HL-60/S4 treated with phorbol 12-myristate 13-acetate at 8.2 ng/mL for 4 days and 3 days (cell line): ENCODE data around the gene STARD13.

Experiments
- in situ Hi-C: fragments of 300-500 bp; cut with MboI; formaldehyde crosslinking; loops from 2 replicates; pipeline ENCODE4 v1.15.0; 2022; ENCODE audit warnings: low sequenced_read_pairs

The STARD13 gene

DNA sequence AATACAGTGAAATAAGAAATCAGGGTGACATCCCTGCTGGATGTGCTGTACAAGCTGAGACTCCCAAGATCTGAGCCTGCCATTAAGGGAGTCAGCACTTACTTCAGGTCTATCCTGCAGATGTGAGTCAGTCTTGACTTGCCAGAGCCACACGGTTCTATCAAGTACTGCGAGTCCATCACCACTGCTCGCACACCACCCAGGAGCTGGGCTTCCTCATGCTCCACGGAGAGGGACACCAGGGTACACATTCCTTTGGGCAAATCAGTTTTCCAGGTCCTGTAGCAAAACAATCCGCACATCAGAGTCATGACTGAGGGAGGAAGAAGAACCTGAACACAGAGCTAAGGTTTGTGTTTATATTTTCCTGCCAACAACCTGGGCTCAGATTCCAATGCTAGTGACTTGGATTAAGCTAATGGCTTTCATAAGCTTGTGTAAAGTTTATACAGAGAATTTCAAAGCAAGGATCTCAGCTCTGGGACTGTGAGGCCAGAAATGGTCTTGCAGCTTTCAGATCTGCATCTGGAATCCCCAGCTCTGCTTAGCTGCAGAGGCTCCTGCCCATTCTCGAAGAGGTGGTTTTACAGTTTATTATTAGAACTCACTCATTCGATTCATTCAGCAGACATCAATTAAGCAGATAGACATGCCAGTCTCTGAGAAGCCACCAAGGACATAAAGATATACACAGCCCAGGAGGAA, 178.7 kb downstream of the STARD13 start:
- in situ Hi-C loops, result no loop called here

DNA sequence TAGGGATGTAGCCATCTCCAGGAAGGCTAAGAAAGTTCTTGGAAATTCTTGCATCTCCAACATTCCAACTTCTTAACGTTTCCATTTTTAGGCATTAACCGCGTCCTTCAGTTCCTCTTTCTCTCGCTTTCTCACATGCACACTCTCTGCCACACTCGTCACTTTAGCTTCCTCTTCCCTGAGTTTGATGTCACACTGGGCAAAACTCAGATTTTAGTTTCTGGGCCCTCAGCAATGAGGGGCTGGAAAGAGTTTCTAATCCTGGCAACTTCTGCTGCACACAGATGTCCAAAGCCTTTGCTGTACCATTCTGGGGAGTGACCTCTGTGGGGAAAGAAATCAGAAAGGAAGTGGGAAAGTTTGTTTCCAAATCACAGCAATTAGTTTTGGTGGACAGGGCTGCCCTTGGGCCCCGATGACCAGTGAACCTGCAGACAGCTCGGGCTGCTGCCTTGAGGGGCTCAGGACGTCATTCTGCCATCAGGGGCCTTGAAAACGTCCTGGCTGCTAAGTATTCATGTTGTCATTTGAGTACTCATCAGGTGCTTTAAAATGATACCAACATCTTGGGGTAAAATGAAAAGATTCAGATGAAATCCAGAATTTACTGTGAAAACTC, 180.1 kb downstream of the STARD13 start:
- in situ Hi-C loops, result no loop called here

DNA sequence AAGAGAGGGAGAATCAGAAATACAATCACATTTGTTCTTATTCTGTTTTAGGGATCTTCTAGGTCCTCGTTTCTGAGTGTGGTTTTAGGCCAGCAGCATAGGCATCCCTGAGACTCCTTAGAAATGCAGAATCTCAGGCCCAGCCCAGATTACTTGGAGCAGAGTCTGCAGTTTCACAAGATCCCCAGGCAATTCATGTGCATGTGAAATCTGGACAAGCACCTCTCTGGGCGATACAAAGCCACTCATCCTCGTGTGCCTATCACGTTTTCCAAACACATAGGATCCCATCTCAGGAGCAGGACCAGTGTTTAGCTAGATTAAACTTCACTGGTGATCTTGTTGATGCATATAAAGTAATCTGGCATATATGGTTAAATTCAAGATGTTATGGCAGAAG, 182.1 kb downstream of the STARD13 start:
- in situ Hi-C loops, result no loop called here

DNA sequence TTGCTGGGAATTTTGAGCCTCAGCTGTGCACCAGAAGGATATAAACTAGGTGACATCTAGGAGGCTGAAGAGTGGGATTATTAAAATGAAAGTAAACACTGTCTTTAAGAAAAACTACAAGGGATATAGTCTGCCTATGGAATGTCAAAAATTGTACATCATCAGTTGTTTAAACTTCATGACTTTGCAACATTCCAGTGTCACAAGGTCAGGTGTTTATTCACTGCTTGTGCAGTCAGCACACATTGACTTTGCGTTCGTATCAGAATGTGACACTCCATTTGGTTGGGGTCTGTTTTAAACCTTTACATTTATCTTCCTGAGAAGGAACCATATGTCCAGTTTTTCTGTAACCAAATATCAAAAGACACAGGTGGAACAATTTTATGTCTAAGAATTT, 183.7 kb downstream of the STARD13 start:
- in situ Hi-C loops, result no loop called here

DNA sequence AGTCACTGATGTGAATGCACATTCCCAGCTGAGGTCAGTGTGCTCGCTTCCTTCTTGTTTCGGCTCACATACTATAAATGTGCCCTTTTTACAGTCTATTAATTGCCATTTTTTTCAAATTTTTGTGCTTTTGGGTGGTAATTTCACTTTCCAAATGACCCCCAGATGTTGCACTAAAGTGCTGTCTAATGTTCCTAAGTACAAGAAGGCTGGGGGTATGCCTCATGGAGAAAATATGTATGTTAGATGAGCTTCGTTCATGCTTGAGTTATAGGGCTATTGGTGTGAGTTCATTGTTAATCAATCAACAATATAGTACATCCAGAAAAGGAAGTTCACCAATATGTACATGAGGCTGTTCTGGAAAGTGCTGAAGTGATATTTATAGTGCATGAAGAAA, 184.7 kb downstream of the STARD13 start:
- in situ Hi-C loops, result no loop called here

DNA sequence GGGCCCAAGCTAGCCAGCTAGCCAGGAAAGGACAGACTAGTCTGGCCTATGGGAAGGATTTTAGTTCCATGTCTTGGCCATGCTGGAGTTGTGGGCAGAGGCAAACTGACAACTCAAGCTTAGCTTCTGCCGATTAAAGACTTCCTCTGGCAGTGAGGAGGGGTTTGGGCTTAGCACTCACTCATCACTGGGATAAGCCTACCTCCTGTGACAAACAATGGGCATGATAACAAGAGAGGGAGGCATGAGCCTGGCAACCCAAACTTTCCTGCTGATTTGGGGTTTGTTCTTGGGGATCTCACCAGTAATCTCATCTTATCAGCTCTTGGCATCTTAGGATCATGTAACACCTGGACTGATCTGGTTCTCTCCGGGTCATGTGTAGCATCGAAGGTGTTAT, 185.7 kb downstream of the STARD13 start:
- in situ Hi-C loops, result no loop called here

DNA sequence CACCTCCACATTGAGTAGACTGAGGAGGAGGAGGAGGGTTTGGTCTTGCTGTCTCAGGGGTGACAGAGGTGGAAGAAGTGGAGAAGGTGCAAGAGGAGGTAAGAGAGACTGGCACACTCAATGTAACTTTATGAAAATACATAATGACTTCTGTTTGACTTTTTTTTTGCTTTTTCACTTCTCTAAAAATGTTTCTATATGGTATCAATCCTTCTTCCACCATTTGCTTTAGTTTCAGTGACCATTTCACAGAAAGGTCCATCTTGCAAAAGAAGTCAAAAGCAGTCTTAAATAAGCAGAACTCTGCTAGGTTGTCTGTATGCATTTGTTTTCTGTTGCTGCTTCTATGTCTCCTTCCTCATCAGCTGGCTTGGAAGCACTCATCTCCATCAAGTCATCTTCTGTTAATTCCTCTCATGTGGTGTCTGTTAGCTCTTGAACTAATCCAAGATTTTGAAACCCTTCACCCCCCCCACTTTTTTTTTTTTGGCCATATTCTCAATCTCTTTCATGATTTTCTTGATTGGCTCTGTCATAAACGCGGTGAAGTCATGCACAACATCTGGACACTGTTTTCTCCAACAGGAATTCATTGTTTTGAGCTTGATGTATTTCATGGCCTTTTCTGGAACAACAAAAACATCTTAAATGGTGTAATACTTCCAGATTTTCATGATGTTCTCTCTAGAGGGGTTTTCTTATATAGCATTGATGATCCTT, 188.5 kb downstream of the STARD13 start:
- in situ Hi-C loops, result no loop called here

DNA sequence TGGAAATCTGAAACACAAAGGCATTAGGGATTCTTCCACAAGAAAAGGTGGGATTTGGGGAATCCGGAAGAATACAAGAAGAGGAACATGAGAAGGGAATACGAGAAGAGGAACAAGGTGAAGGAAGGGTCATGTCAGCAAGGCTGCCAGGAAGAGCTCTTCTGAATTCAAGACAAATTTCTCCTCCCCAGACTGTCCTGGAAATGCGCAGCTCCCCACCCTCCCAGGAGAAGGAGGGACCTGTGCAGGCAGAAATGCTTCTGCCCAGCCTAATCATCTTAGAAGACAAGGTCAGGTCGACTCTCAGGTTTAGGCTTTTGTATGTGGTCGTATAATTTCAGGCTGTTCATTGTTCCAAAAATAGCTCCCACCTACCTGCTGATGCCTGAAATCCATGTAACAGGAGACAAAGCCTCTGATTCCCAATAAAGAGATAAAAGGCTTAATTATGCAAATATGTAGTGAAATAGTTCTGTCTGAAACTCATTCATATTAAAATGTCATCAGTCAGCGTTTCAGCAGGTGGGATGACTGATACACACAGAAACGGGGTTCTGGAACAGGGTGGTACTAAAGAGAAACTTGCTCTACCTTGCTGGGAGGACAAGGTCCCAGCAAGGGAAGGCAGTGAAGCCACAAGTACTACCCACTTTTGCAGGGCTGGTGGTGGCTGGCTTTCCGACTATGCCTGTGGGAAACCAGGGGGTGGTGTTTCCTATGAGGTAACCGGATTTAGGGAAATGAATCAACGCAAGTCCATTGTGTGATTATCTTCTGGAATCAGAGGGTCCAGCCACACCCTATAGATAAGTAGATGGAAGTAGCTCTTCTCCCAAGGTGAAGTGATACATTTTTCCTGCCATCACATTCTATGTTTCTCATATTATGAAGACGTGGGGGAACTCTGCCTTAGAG, 193.2 kb downstream of the STARD13 start:
- in situ Hi-C loops, result no loop called here

DNA sequence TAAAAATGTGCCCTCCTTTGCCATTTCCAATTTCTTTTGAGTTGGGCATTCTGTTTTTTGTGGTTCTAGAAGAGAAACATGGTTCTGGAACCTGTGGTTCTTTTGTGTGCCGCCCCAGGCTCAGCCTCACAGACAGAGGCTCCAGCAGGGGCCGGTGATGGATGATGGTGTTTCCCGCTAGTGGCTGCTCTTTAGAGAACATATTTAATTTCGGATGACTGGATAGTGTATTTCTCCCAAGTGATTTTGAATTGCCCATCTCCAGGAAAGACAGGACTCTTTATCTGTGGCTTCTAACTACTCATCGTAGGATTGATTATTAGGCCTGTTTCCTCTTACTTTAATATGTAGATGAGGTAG, 194.2 kb downstream of the STARD13 start:
- in situ Hi-C loops, result no loop called here

DNA sequence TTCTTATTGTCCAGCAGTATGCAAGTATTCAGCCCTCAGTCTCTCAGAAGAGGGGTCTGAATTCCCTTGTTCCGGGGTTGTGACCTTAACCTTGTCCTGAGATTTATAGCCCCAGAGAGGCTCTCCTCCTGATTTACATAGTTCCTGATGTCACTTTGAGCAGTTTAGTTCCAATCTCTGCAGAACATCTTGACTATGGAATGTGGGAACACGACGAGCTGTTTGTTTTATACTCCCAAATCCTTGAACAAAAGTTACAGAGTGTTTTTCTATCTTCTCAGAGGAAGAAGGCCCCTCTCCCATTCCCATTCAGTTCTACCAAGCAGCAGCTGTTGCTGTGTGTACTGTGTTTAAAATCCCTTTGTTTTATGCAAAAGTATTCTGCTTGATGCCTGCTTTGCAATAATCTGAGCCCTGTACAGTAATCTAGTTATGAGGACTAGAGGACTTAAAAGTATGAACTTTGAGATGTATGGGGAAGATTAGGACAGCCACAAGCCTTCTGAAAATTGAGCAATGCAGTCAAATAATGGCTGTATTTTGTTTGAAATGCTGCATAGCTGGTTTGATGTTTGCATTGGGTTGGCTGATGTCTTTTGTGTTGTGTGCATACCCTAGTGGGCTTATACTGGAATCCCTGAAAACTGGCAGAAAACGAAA, 194.7 kb downstream of the STARD13 start:
- in situ Hi-C loops, result no loop called here

DNA sequence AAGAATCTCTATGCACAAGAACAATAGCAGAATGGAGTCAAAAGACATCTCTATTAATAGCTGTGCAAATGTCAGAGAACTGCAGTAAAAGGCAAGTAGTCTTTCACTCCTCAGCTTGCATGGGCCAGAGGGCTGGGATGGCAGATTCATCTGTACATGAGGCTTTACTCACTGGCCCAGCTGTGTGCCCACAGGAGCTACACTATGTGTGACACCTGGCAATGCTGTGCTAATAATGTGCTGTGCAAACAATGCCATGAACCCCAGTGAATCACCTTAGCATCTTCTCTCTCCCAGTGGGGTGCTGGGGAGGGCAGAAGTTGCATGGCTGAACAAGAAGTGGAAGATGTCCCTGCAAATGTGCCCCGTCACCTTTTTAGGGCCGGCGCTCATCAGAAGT, 196.2 kb downstream of the STARD13 start:
- in situ Hi-C loops, result no loop called here

DNA sequence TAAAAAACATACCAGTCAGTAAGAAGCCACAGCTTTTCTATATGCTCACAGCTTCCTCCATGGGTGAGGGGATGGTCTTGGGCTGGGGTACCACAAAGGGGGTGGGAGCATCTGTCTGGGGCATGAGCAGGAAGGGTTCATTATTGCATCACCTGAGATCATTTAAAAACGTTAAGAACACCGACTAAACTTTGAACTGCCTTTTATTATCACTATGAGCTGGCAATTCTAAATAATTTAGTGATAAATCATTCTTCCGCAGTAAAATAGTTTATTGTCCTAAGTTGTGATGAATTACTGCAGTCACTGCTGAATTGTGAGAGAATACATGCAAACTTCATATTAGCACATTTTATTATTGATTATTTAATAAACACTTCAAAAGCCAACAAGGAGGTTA, 197.8 kb downstream of the STARD13 start:
- in situ Hi-C loops, result no loop called here

DNA sequence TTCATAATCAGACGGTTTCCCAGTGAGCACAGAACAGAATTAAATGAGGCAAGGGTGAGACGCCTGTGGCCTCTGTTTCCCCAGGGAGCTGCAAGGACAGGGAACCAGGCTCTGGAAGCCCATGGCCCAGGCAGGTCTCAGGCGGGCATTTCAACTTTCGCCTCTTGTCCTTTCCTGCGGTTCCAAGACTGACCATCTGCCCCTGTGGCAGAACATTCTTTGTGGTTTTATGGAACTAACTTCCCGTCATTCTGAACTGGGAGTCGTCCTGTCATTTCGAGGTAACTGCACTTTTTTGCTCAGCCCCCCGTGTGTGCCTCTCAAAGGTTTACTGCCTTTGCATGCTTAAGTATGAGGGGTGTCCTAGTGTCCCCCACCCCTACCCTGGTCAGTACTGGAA, 198.5 kb downstream of the STARD13 start:
- in situ Hi-C loops, result no loop called here

DNA sequence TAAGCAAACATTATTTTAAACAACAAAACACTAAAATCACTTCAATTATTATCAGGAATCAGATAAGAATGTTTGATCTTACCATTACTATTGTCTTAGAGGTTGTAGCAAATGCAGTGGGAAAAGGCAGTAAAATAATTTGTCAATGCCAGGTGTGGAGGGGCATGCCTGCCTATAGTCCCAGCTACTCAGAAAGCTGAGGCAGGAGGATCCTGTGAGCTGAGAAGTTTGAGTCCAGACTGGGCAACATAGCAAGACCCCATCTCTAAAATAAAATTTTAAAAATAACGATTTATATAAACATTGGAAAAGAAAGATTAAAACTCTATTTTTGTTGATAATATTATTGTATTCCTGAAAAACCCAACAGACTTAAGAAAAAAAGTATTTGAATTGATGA, 202.5 kb downstream of the STARD13 start:
- in situ Hi-C loops, result no loop called here

DNA sequence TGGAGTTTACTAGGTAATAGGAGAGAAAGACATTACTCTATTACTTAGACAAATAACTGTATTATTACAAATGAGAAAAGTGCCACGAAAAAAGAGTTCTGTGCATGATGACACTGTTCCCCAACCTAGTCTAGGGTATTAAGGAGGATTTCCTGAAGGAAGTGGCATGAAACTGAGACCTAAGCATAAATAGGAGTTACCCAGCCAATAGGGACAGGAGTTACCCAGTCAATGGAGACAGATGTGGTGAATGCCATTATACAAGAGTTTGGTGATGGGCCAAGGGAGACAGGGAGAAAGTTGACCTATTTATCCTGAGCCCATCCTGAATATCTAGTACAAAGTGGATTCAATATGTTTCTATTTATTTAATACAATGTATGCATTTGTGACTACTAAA, 203.9 kb downstream of the STARD13 start:
- in situ Hi-C loops, result no loop called here

DNA sequence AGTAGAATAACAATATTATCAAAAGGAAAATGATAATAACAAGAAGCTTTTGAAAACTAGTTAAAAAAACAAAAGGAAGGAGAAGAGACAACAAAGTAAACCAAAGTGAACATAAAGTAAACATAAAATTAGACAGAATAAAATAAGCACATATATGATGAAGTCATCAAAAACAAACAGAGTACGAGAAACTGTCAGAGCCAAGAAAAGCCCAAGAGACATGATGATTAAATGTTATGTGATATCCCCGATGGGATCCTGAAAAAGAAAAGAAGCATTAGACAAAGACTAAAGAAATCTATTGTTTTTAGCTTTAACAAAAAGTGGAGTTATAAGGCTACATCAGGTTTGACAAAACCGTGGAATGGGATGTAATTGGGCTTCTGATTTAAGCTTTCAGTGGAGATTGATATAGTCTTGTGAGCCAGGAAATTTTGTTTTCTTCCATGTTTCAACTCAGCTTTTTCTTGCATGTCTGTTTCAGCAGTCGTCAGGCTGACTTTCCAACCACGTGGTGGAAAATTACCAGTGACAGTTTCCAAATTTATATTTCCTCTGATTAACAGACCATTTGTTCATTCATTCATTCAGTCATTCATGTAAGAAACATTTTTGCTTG, 204.5 kb downstream of the STARD13 start:
- in situ Hi-C loops, result no loop called here

DNA sequence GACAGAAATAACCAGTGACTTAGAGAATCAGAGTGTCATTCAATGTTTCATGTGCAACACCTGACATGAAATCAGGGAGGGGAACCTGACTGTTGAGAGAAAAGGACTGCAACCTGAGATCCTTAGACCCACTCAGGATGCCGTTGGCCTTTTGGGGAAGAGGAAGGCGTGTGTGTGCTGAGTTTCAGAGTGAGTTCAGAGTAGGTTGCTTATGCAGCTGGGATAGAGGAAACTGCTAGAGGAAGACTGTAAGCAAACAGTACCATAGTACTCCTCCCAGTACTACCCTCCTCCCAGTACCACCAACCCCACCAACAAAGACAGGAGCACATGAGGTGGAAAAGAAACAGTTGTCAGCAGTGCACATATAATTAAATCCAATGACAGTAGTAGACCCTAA, 205.6 kb downstream of the STARD13 start:
- in situ Hi-C loops, result no loop called here

DNA sequence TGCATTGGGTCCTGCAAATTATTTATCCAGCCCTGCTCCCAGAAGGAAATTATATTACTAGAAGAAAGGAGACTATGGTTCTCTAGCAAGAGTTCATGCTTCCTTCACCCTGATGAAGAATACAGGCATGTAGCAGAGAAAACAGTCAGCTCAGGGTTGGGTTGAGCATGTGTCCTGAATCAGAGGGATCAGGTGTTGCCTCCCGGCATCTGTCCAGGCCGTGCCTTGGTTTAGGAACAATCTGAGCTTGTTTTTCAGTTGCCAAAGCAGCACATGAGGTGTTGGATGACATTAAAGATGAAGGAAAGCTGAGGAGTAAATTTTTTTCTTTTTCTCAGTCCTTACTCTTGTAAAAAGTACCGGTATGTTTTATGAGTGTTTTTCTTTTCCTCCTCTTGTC, 207.3 kb downstream of the STARD13 start:
- in situ Hi-C loops, result no loop called here

DNA sequence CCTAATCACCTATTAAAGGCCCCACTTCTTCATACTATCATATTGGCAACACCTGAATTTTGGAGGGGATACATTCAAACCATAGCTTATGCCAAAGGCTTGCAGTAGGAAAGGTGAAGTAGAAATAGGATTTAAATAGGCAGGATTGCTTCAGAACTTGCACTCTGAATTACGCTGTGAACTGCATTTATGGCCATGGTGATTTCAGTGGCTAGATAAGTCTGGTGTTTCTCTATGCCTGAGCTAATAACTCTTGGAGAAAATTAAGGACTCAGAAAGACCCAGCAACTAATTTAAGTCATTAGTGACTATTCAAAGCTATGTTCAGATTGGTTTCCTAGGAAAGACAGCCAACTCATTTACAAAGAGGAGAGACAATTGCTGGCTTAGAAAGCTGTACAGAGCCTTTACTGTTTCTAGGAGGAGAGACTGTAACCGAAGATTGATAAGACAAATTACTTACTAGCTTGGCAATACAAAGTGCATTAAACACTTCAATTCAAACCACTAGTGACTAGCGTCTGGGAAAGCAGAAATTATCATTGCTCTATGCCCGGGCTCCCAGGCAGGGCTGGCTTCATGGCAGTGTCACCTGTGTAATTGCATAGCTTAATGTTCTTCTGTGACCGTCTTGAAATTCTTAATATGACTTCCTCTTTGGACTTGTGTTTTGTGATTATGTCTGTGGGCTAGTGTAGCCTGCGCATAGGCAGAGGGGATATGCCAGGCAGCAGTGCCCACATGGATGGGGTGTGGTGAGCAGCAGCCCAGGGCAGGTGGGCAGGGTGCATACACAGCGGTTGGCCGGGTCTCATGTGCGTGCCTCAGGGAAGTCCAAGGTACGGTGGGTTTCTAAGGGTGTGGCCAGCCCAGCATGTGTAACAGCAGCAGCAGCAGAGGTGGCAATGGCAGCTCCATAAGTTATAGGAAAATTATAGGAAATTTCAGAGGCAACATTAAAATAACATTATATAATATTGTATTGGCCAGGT, 209.3 kb downstream of the STARD13 start:
- in situ Hi-C loops, result no loop called here
